ENCODE results near the gene HYAL3. TPM values are rescaled to one million over a fixed set of nuclear protein-coding genes. Genes with fewer than 3 reads are reported as not detected.

Gene HYAL3
- polyA plus RNA-seq, 3 donors: 3.4 to 5.8 (median 4.9) TPM

DNA sequence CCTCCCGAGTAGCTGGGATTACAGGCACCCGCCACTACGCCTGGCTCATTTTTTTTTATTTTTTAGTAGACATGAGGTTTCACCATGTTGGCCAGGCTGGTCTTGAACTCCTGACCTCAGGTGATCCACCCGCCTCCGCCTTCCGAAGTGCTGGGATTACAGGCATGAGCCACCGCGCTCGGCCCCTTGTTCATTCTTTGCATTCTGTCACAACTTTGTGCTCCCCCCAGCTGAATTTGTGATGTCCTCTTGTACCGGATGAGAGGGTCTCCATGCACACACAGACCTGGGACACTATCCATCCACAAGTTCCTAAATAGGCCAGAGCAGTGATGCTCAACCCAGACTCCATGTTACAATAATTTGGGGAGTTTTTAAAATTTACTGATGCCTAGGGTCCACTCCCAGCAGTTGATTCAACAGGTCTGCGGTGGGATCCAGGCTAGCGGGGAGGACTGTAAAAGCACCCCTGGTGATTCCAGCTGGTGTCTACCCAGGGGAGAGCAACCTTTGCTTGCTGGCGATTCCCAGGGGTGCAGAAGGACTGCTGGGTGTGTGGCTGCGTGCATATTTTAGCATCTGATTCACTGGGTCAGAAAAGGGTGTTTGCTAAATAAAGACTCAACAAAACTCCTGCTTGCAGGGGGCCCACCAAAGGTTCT is 40.4 kb upstream of the HYAL3 start:
- H3K9me3 Mint-ChIP-seq: no peaks in the 10 kb centered on the region
- intact Hi-C loops (cut with micrococcal nuclease): loop anchor here (5.0 kb wide), 1 partner anchor 42 kb away; the partner anchor contains the start of genes HYAL3 (in 2 of the 2) and NAA80 (in 2 of the 2)
- H3K4me2 ChIP-seq (replicated peaks; ENCODE audit: extremely low read depth, low read length, poor library complexity, severe bottlenecking): peak overlapping the region; percentile 95
- peaks cover 26% of the 10 kb centered on the region for H4K20me1 ChIP-seq (ENCODE audit: insufficient read depth, low read length)
- peaks cover 9 to 17% of the 10 kb centered on the region in 2 donors for H3K36me3 ChIP-seq (replicated peaks in 1 of 2; ENCODE audit: control insufficient read depth in 1 of 2, insufficient read depth in 2 of 2, low read length in 2 of 2)
- H3K36me3 Mint-ChIP-seq: peaks cover 15 to 26% of the 10 kb centered on the region in 2 donors
- TF ChIP-seq, protein P1, sequence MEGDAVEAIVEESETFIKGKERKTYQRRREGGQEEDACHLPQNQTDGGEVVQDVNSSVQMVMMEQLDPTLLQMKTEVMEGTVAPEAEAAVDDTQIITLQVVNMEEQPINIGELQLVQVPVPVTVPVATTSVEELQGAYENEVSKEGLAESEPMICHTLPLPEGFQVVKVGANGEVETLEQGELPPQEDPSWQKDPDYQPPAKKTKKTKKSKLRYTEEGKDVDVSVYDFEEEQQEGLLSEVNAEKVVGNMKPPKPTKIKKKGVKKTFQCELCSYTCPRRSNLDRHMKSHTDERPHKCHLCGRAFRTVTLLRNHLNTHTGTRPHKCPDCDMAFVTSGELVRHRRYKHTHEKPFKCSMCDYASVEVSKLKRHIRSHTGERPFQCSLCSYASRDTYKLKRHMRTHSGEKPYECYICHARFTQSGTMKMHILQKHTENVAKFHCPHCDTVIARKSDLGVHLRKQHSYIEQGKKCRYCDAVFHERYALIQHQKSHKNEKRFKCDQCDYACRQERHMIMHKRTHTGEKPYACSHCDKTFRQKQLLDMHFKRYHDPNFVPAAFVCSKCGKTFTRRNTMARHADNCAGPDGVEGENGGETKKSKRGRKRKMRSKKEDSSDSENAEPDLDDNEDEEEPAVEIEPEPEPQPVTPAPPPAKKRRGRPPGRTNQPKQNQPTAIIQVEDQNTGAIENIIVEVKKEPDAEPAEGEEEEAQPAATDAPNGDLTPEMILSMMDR (IDR thresholded peaks at IDR 0.05): no peak
- peak overlapping the region; percentile 92 to 99 (median 96) for H3K27ac Mint-ChIP-seq
- H3K27ac ChIP-seq (ENCODE audit: low read depth in 1 of 2, low read length in 2 of 2): peak overlapping the region; percentile 91 to 98
- H3K9ac ChIP-seq (ENCODE audit: insufficient read depth, low read length, poor library complexity, severe bottlenecking): peak overlapping the region; percentile 94
- WGBS (ENCODE audit: insufficient coverage): 33% methylated on average over 9 of the region's 14 CpGs
- H2AFZ ChIP-seq (ENCODE audit: insufficient read depth, low read depth, low read length, poor library complexity, severe bottlenecking): peak overlapping the region; percentile 77
- H3K4me1 ChIP-seq (ENCODE audit: control insufficient read depth in 1 of 2, insufficient read depth in 2 of 2, low read length in 2 of 2): peaks cover 59 to 84% of the 10 kb centered on the region in 2 donors
- no peaks in the 10 kb centered on the region for H3K9me3 ChIP-seq (replicated peaks in 1 of 2; ENCODE audit: control insufficient read depth in 1 of 2, insufficient read depth in 1 of 2, low read length in 2 of 2)
- peaks cover 75% of the 10 kb centered on the region for H3K79me2 ChIP-seq (ENCODE audit: insufficient read depth, low read length)
- peak overlapping the region; percentile 79 to 96 for H3K4me3 Mint-ChIP-seq
- no peak for DNase-seq
- peaks cover 66% of the 10 kb centered on the region for H3K4me1 Mint-ChIP-seq
- no peaks in the 10 kb centered on the region for H3K27me3 Mint-ChIP-seq (ENCODE audit: low read depth in 3 of 3)
- no peaks in the 10 kb centered on the region for H3K27me3 ChIP-seq (ENCODE audit: control insufficient read depth in 2 of 2, insufficient read depth in 2 of 2, low read length in 2 of 2)
- H3K4me3 ChIP-seq (replicated peaks in 1 of 3; ENCODE audit: low read depth in 2 of 3, low read length in 3 of 3): peak overlapping the region; percentile 50 to 94 (median 83)

DNA sequence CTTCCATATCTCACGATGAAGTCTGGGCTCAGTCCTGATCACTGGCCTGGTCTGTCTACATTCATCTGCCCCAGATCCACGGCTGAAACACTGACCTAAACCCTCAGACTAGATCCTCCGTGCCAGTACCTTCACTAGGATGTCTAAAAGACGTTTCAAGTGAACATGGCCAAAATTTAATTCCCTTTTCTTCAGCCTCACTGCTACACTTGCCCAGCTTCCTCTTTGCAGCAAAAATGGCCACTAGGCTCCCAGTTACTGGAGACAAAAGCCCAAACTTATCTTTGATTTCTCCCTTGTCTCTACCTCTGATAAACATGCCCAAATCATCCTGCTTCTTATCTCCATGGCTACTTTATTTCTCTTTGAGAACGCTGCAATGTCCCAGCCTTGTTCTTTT is 39.8 kb upstream of the HYAL3 start:
- no peaks in the 10 kb centered on the region for H3K27me3 Mint-ChIP-seq (ENCODE audit: low read depth in 3 of 3)
- intact Hi-C loops (cut with micrococcal nuclease): loop anchor here (5.0 kb wide), 1 partner anchor 42 kb away; the partner anchor contains the start of genes HYAL3 (in 2 of the 2) and NAA80 (in 2 of the 2)
- TF ChIP-seq, protein P1 (IDR thresholded peaks at IDR 0.05): no peak
- peaks cover 17 to 31% of the 10 kb centered on the region in 2 donors for H3K36me3 Mint-ChIP-seq
- Histone ChIP-seq H4K20me1 (ENCODE audit: insufficient read depth, low read length) (peaks cover 33% of the 10 kb centered on the region), H3K4me3 (replicated peaks in 1 of 3; ENCODE audit: low read depth in 2 of 3, low read length in 3 of 3) (peak overlapping the region; percentile 50 to 94 (median 83)), H2AFZ (ENCODE audit: insufficient read depth, low read depth, low read length, poor library complexity, severe bottlenecking) (peak overlapping the region; percentile 75), H3K9me3 (replicated peaks in 1 of 2; ENCODE audit: control insufficient read depth in 1 of 2, insufficient read depth in 1 of 2, low read length in 2 of 2) (no peaks in the 10 kb centered on the region), H3K4me1 (ENCODE audit: control insufficient read depth in 1 of 2, insufficient read depth in 2 of 2, low read length in 2 of 2) (peaks cover 66 to 88% of the 10 kb centered on the region in 2 donors), H3K27ac (ENCODE audit: low read depth in 1 of 2, low read length in 2 of 2) (peak overlapping the region; percentile 91 to 98), H3K27me3 (ENCODE audit: control insufficient read depth in 2 of 2, insufficient read depth in 2 of 2, low read length in 2 of 2) (no peaks in the 10 kb centered on the region), H3K4me2 (replicated peaks; ENCODE audit: extremely low read depth, low read length, poor library complexity, severe bottlenecking) (peak overlapping the region; percentile 95), H3K79me2 (ENCODE audit: insufficient read depth, low read length) (peaks cover 82% of the 10 kb centered on the region), H3K9ac (ENCODE audit: insufficient read depth, low read length, poor library complexity, severe bottlenecking) (peak overlapping the region; percentile 94), H3K36me3 (replicated peaks in 1 of 2; ENCODE audit: control insufficient read depth in 1 of 2, insufficient read depth in 2 of 2, low read length in 2 of 2) (peaks cover 15 to 23% of the 10 kb centered on the region in 2 donors)
- H3K4me1 Mint-ChIP-seq: peaks cover 70% of the 10 kb centered on the region
- WGBS (ENCODE audit: insufficient coverage): 0% methylated on average over 5 of the region's 5 CpGs
- DNase-seq: peak; percentile 46 to 66 (median 58)
- H3K9me3 Mint-ChIP-seq: no peaks in the 10 kb centered on the region
- peak overlapping the region; percentile 79 to 96 for H3K4me3 Mint-ChIP-seq
- peak overlapping the region; percentile 92 to 99 (median 96) for H3K27ac Mint-ChIP-seq

Measured in CD14-positive monocyte (primary cell).